Ovary (tissue), 3 donors: ENCODE results near the gene PTGR2.

ENCODE experiments used
- POLR2A ChIP-seq: fragments of 450-650 bp; IDR thresholded peaks from one replicate; pipeline ENCODE4 v1.6.1; 2017; ENCODE audit warnings: antibody characterized with exemption, mild to moderate bottlenecking, moderate library complexity
- TF ChIP-seq, protein P1 (sequence below), 3 donors: fragments of 450-650 bp in 2 of 3; fragments of 200-600 bp in 1 of 3; IDR thresholded peaks; one replicate each; pipeline versions ENCODE4 v1.5.1 to v1.8.0; 2016 to 2022; ENCODE audit warnings: antibody characterized with exemption in 3 of 3, mild to moderate bottlenecking in 1 of 3
- donor health status: DM: no; HTN: no; CAD: no.

DNA sequence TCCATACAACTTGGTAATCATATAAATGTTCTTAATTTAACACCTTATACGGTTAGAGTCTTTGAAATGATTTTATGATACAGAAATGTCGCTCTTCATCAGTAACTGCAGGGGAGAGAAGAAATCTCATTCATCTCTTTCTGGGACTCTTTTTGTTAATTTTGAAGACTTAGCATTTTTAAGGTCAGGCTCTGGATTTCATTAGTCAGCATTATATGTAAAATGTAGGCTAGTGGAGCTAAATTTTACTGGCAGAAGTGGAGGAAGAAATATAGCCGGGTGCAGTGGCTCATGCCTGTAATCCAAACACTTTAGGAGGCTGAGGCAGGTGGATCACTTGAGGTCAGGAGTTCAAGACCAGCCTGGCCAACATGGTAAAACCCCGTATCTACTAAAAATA is 4.7 kb upstream of the PTGR2 start:
- TF ChIP-seq, protein P1, sequence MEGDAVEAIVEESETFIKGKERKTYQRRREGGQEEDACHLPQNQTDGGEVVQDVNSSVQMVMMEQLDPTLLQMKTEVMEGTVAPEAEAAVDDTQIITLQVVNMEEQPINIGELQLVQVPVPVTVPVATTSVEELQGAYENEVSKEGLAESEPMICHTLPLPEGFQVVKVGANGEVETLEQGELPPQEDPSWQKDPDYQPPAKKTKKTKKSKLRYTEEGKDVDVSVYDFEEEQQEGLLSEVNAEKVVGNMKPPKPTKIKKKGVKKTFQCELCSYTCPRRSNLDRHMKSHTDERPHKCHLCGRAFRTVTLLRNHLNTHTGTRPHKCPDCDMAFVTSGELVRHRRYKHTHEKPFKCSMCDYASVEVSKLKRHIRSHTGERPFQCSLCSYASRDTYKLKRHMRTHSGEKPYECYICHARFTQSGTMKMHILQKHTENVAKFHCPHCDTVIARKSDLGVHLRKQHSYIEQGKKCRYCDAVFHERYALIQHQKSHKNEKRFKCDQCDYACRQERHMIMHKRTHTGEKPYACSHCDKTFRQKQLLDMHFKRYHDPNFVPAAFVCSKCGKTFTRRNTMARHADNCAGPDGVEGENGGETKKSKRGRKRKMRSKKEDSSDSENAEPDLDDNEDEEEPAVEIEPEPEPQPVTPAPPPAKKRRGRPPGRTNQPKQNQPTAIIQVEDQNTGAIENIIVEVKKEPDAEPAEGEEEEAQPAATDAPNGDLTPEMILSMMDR (IDR thresholded peaks at IDR 0.05): no peak
- no peak for TF ChIP-seq POLR2A
